Caki2 (cell line): ENCODE results near the gene S100G. TPM values are rescaled to one million over a fixed set of nuclear protein-coding genes. Genes with fewer than 3 reads are reported as not detected.
"Not testable (repeated sequence)": the region's sequence is repeated elsewhere in the genome, so short reads cannot be mapped to it uniquely, and the experiment has no call there.

Experiments
- DNase-seq: peaks from one replicate; pipeline ENCODE4 v3.0.0-alpha.2; 2015; ENCODE audit warnings: low read depth
- in situ Hi-C: cut with HindIII; loops from 2 replicates; pipeline ENCODE4 v1.10.0; 2016; ENCODE audit warnings: low sequenced_read_pairs, low pct_unique_long_range_greater_than_20kb, mixed read lengths
- total RNA-seq: library from RNA; depleted of rRNA; stranded (reverse); fragments of >200 nt; shearing (Covaris generic); gene quantifications from 2 replicates; pipeline ENCODE4 v1.2.3, GENCODE V29; 2014; ENCODE audit warnings: low replicate concordance; rRNA removed

S100G gene, protein sequence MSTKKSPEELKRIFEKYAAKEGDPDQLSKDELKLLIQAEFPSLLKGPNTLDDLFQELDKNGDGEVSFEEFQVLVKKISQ
- not detected in 2 replicates for total RNA-seq

- no peak for DNase-seq
- in situ Hi-C loops: no loop called here
These were observed at the start of gene S100G for GRCh38 chrX:16649858-16650257. Gene S100G (plus strand): TSS chrX:16650158. CDS start chrX:16651007, 849 bp downstream.

- in situ Hi-C loops: no loop called here
- no peak for DNase-seq
These were observed 48.1 kb upstream of the S100G start for GRCh38 chrX:16601885-16602284.

DNA sequence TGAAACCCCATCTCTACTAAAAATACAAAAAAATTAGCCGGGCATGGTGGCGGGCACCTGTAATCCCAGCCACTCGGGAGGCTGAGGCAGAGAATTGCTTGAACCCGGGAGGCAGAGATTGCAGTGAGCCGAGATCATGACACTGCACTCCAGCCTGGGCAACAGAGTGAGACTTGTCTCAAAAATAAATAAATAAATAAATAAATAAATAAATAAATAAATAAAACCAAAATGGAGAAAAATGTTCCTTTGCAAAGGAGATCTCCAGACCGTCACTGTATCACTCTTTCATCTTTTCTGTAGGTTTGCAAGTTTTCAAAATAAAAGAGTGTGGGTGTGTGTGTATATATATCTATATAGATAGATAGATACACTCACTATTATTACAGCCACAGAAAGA lies 46.7 kb upstream of the S100G start:
- DNase-seq, in situ Hi-C loops: not testable (repeated sequence)

DNA sequence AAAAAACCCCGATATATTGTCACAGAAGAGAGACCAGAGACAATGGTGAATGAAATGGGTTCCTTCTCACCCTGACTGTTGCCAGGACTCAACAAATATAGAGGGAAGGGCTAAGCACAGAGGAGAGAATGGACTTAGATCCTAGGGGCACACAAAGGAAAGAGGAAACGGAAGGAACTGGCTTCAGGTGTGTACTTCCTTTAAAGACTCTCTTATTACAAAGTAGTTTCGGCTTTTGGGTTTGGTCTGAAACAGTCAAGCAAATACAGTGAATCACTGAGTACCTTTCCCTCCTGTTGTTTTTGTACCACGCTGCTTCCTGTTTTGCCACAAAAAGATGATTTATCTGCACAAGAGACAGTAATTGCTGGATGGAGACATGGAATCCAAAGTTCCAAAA lies 46.1 kb upstream of the S100G start:
- in situ Hi-C loops: no loop called here
- DNase-seq: no peak

DNA sequence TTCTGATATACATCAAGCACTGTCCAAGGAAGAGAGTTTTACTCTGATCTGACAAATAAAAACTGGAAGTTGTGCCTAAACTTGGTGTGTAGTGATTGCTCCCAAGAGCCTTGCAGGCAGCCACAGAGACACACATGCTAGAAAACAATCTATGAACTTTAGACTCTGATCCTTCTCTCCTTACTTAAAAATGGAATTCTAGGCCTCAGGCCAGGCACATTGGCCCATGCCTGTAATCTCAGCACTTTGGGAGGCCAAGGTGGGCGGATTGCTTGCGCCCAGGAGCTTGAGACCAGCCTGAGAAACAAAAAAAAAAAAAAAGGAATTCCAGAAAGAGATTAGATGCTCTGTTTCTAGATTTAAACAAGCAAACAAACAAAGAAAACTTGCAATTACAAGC lies 45.6 kb upstream of the S100G start:
- in situ Hi-C loops: no loop called here
- no peak for DNase-seq

DNA sequence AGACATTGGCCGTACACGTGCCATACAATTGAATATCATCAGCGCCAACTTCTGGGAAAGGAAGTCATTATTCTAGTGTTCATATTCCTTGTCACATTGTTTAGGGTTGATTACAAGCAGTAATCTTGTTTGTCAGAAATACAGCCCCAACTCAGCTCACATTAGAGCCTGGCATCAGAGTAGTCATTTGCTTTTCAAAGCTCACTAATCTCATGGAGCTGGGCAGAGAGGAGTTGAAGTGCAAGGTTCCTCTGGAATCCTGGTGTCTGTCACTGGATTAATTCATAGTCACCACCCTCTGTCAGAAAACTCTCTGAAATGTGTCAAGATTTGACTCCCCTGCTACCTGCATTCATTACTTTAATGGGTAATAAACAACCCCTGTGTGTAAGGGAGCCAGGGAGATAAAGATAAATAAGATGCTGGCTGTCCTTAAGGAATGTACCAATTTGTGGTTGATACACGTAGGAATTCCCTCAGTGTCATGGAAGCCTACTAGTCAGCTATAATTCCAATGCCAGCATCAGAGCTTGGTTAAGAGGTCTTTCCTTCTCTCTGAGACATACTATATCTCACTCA lies 43.7 kb upstream of the S100G start:
- no peak for DNase-seq
- in situ Hi-C loops: no loop called here

DNA sequence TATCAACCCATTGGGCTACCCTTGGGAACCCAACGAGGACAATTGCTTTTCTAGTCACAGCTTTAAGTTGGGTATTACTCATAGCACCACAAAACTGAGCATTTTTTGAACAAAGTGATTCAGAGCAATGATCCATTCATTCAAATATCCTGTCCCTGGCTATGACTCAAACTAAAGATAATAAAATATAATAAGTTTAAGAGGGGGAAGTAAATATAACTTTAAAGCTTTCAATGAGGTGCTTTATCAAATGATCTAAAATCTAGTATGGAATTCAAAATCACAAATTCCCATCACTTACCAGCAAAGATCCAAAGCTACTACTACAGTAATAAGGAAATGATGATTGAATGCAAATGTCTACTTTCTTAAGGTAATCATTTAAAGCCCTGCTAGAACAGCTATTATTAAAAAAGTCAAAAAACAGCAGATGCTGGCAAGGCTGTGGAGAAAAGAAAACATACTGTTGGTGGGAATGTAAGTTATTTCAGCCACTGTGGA lies 39.8 kb upstream of the S100G start:
- DNase-seq: peak; percentile 1
- in situ Hi-C loops: no loop called here

DNA sequence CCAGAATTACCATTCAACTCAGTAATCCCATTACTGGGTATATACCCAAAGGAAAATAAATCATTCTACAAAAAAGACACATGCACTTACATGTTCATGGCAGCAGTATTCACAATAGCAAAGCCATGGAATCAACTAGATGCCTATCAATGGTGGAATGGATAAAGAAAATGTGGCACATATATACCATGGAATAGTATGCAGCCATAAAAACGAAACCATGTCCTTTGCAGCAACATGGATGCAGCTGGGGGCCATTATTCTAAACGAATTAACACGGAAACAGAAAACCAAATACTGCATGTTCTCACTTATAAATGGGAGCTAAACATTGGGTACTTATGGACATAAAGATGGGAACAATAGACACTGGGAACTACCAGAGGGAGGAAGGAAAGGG lies 39.3 kb upstream of the S100G start:
- in situ Hi-C loops: not testable (repeated sequence)

GRCh38 chrX:16612257-16612897 lies 37.6 kb upstream of the S100G start:
- in situ Hi-C loops: no loop called here

More for the DNA sequence above, 39.3 kb upstream of the S100G start:
- not testable (repeated sequence) for DNase-seq

GRCh38 chrX:16617382-16617781 lies 32.6 kb upstream of the S100G start:
- in situ Hi-C loops: no loop called here
- DNase-seq: no peak

More at GRCh38 chrX:16612257-16612897, 37.6 kb upstream of the S100G start:
- no peak for DNase-seq

GRCh38 chrX:16618422-16618821 lies 31.5 kb upstream of the S100G start:
- DNase-seq: no peak
- in situ Hi-C loops: no loop called here

DNA sequence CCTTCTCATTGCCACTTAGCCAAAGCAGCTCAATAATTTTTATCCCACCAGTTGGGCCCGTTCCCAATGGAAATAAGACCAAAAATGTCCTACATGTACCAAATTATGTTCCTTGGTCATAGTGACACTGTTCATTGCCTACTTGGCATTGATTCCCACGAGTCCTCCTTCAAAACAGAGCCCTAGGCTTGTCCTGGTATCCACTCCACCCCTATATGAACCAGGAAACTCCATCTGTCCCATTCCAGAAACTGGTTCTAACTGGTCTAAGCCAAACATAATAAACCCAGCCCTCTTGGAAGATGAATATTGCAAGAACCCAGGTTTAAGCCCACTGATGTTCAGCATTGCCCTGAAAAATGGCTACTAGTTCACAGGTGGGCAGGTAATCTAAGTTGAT lies 30.9 kb upstream of the S100G start:
- DNase-seq: no peak
- in situ Hi-C loops: no loop called here

DNA sequence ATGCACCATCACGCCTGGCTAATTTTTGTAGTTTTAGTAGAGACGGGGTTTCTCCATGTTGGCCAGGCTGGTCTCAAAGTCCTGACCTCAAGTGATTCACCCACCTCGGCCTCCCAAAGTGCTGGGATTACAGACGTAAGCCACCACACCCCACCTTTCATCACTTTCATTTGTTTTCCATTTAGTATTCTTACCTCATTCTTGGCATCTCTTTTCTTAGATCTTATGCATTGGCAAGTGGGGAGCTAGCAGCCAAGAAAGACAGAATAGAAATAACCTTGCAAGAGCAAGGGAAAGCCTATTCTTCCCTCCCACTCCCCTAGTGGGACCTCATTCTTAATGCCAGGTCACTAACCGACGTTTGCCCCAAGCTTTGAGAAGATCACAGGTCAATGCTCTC lies 21.4 kb upstream of the S100G start:
- in situ Hi-C loops: not testable (repeated sequence)

DNA sequence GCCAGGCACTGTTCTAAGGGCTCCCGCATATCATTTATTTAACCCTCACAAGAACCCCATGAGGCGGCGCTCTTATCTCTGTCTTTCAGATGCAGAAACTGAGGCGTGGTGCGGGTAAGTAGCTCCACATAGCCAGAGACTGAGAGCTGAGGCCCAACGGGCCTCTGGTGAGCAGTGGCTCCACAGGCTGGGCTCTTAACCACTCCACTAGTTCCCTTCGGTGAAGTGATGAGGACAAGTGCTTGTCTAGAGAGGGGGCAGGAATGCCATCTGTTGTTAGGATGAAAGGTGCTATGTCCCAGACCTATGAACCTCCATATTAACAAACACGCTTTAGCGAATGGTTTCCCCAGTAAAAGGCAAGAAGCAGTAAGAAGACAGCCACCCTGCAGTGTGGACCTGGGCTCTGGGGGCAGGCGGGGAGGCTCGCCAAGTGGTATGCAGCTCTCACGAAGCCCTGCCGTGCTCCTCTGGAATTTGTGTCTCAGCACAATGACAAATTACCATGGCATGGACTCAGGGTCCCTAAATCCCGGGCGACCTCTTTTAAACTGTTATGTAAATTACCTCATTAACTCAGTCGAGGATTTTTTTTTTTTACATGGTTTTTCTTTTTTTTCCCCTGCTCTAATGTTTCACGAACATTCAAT lies 20.9 kb upstream of the S100G start:
- in situ Hi-C loops: no loop called here

More for the DNA sequence above, 21.4 kb upstream of the S100G start:
- DNase-seq: peak; percentile 18

DNA sequence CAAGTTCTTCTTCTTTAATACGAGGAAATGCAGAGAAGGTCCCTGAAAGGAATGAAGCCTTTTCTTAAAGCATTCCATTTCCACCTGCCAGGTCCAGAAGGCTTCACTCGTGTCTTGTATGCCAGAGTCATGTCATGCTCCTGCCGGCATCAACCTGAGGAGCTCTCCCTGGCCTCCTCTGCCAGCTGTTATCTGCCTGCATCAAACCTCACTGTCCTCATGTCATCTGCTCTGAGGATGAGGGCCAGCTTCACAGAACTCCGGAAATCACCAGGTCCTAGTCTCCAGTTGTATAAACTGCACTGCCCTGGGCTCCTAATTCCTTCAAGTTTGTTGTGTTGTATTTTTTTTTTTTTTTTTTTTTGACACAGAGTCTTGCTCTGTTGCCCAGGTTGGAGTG lies 20.0 kb upstream of the S100G start:
- in situ Hi-C loops: no loop called here
- DNase-seq: no peak

More for the DNA sequence above, 20.9 kb upstream of the S100G start:
- no peak for DNase-seq

GRCh38 chrX:16633754-16634153 lies 16.2 kb upstream of the S100G start:
- no peak for DNase-seq
- in situ Hi-C loops: no loop called here

DNA sequence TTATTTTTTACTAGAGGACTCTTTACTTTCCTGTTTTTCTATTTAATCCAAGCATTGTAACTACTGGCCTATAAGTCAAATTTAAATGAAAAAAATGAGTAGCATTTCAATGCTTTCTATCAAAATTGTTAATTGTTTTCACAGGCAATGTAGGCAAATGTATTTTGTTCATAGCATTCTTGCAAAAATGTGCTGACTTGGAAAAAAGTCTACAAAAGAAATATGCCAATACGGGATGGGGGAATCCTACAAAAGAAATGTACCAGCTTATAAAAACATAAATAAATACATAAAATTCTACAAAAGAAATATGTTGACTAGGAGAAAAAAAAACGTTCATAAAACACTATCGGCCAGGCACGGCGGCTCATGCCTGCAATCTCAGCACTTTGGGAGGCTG lies 14.9 kb upstream of the S100G start:
- no peak for DNase-seq

DNA sequence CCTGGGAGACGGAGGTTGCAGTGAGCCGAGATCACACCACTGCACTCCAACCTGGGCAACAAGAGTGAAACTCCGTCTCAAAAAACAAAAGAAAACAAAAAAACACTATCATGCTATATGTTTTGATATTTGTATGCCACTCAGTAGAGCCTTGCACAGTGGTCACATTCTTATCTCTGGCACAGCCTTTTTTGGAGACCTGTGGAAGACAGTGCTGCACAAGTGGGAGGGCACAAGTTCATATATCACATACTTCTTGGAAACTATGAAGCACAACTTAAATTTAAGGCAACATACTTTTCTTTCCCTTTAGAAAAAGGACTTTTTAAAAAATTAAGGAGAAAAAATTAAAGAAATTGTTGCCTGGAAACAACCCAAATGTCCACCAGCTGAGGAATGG lies 14.4 kb upstream of the S100G start:
- in situ Hi-C loops: no loop called here
- DNase-seq: no peak

More for the DNA sequence above, 14.9 kb upstream of the S100G start:
- in situ Hi-C loops: no loop called here

DNA sequence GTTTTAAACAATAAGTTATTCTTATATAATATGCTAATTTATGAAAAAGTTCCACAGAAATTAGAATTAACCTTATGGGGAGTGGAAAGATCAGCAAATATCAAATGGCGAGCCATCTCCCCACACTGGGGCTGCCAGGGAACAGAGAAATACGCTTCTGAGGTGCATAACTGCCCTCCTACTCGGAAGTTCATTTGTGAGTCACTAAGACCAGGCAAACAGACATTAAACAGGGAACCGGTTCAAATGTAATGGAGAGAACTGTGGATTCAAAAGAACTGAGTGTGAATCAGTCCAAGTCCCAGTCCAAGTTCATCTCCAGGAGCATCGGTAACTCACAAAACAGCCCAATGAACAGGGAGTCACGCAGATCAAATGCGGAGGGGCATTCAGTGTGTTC lies 11.4 kb upstream of the S100G start:
- in situ Hi-C loops: no loop called here
- no peak for DNase-seq
